ENCODE results near the gene SMIM35. TPM values are rescaled to one million over a fixed set of nuclear protein-coding genes. Genes with fewer than 3 reads are reported as not detected.
"Not testable (repeated sequence)": the region's sequence is repeated elsewhere in the genome, so short reads cannot be mapped to it uniquely, and the experiment has no call there.

The SMIM35 gene
- polyA plus RNA-seq, 4 donors, result 0.07 to 0.35 (median 0.10) TPM; not detected in 1

GRCh38 chr11:118046051-118046963 lies 40.5 kb downstream of the SMIM35 start:
- no peak for DNase-seq (ENCODE audit: low read depth in 4 of 4, low spot score in 3 of 4)

- no peak for DNase-seq (ENCODE audit: low read depth in 4 of 4, low spot score in 3 of 4)
Observed at GRCh38 chr11:118045191-118045590, 41.6 kb downstream of the SMIM35 start.

DNA sequence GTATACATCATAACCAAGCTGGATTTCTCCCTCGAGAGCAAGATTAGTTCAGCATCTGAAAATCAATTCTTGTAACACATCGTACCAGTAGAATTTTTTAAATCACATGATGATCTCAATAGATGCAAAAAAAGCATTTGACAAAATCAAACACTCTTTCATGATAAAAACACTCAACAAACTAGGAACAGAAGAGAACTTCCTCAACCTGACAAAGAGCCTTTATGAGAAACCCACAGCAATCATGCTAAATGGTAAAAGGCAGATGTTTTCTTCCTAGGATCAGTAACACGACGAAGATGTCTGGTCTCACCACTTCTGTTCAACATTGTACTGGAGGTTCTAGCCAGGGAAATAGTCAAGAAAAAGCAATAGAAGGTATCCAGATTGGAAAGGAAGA lies 44.0 kb downstream of the SMIM35 start:
- no peak for DNase-seq (ENCODE audit: low read depth in 4 of 4, low spot score in 3 of 4)

DNA sequence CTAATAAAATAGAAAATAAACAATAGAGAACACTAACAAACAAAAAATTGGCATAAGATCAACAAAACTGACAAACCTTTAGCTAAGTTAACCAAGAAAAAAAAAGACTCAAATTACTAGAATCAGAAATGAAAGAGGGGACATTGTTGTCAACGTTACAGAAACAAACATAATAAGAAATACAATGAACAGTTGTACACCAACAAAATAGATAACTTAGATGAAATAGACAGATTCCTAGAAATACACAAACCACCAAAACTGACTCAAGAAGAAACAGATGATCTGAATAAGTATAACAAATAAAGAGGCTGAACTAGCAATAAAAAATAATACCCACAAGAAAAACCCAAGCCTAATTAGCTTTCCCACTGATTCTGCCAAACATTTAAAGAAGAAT lies 44.6 kb downstream of the SMIM35 start:
- DNase-seq (ENCODE audit: low read depth in 4 of 4, low spot score in 3 of 4), result no peak

DNA sequence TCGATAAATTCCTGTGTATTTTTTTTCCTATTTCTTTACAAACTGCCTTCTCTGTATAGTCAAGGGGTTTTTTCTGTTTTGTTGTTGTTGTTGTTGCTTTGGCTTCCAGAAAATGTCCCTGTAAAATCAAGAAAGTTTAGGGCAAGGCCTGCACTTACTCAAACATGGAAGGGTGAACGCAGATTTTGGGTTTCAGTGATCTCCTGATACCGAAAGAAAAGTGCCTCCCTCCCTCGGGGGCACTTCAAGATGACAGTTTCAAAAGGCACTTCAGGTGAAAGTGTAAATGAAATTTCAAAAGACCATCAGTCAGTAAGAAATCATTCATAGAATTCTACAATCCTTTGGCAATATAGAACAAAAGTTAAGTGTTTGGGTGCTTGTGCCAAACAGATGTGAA lies 53.3 kb downstream of the SMIM35 start:
- DNase-seq (ENCODE audit: low read depth in 4 of 4, low spot score in 3 of 4), result no peak

- no peak for DNase-seq (ENCODE audit: low read depth in 4 of 4, low spot score in 3 of 4)
Observed at GRCh38 chr11:118028626-118029025, 58.1 kb downstream of the SMIM35 start.

GRCh38 chr11:118027694-118028093 lies 59.1 kb downstream of the SMIM35 start:
- DNase-seq (ENCODE audit: low read depth in 4 of 4, low spot score in 3 of 4), result no peak

DNA sequence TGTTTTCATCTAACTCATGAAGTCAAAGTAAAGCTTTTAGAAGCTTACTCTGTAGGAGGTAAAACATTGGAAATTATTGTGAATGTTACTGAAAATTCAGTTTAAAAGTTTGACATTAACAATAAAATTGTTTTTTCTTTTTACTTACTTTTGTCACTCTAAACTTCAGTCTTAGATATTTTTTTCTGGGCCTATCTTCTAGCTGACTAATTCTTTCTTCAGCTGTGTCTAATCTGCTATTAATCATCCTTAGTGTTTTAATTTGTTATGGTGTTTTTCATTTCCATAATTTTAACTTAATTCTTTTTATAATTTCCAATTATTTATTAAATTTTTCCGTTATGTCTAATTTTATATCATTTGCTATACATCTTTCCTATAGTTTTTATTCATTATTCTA lies 65.6 kb downstream of the SMIM35 start:
- no peak for DNase-seq (ENCODE audit: low read depth in 4 of 4, low spot score in 3 of 4)

- DNase-seq (ENCODE audit: low read depth in 4 of 4, low spot score in 3 of 4), result no peak
Observed at GRCh38 chr11:118018401-118018800, 68.4 kb downstream of the SMIM35 start.

- DNase-seq (ENCODE audit: low read depth in 4 of 4, low spot score in 3 of 4), result no peak
Observed at GRCh38 chr11:118017631-118018315, 69.0 kb downstream of the SMIM35 start.

DNA sequence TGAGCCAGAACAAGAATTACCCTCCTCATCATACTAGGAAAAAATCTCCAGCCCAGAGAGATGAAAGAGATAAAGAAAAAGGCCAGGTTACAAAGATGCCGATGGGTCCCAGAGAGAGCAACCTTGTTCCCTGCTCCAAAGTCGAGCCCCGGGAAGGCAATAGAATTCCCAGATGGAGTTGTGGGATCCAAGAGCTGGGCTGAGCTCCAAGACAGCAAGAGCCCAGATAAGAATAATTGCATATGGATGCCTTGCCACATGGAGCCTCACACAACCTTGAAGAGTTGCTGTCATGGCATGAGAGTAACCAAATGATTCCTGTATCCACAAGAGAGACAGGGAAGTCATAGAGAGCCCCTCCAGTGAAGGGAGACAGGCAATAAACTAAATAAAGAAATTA lies 69.7 kb downstream of the SMIM35 start:
- no peak for DNase-seq (ENCODE audit: low read depth in 4 of 4, low spot score in 3 of 4)

DNA sequence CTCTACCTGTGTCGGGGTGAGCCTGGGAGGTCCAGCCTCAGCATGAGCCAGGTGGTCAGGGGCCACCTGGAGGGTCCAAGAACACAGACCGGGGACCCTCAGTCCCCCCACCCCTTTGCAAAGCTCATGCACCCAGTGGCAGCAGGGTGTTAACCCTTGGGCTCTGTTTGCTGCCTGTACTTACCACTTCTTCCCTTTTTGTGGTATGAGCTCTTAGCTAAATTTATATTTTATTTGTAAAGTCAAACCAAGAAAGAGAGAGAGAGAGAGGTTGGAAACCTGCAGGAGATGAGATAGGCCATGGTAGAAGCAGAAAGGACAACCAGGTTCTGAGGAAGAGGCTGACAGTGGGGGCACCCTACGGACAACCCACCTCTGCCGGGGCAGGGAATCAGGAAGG lies 70.7 kb downstream of the SMIM35 start:
- no peak for DNase-seq (ENCODE audit: low read depth in 4 of 4, low spot score in 3 of 4)

- no peak for DNase-seq (ENCODE audit: low read depth in 4 of 4, low spot score in 3 of 4)
Observed at GRCh38 chr11:118015385-118015841, 71.3 kb downstream of the SMIM35 start.

GRCh38 chr11:118014022-118014421 lies 72.7 kb downstream of the SMIM35 start:
- no peak for DNase-seq (ENCODE audit: low read depth in 4 of 4, low spot score in 3 of 4)

GRCh38 chr11:118012083-118012669 lies 74.6 kb downstream of the SMIM35 start:
- no peak for DNase-seq (ENCODE audit: low read depth in 4 of 4, low spot score in 3 of 4)

- DNase-seq (ENCODE audit: low read depth in 4 of 4, low spot score in 3 of 4), result no peak
Observed at GRCh38 chr11:118010738-118011461, 75.9 kb downstream of the SMIM35 start.

- no peak for DNase-seq (ENCODE audit: low read depth in 4 of 4, low spot score in 3 of 4)
Observed at GRCh38 chr11:118009864-118010737, 76.7 kb downstream of the SMIM35 start.

DNA sequence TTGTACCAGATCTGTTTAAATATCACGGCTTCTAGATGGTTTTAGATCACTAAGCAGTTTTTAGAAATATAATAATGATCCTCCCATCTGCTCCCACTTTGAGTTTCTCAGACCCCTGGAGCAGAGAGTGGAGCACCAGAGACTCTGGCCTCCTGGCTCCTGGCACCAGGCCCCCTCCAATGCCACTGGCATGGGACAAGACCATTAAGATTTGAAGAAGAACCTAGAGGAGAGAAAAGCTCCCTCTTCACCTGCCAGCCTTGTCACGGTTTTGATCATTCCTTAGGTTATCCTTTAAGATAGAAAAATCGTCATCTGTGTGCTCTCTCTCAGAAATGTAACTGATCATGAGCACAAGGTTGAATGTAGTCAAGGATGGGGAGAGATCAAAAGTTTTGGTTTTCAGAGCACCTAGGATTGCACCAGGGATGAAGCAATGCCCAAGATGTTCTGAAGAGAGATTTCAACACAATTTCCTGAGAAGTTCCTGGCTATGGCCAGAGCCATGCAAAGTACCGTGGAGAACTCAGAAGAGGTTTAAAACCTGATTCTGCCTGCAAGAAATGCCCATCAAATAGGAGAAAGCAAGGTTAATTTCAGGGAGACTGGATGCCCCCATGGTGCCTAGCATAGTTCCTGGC lies 78.4 kb downstream of the SMIM35 start:
- no peak for DNase-seq (ENCODE audit: low read depth in 4 of 4, low spot score in 3 of 4)

- not testable (repeated sequence) for DNase-seq (ENCODE audit: low read depth in 4 of 4, low spot score in 3 of 4)
Observed at GRCh38 chr11:118007563-118008270, 79.0 kb downstream of the SMIM35 start.

Measured in left renal pelvis (tissue), 4 donors.